ENCODE measurements around the gene MCM7. TPM values are rescaled to one million over a fixed set of nuclear protein-coding genes. Genes with fewer than 3 reads are reported as not detected.

The MCM7 gene
- total and polyA plus RNA-seq, 10 of the 15 experiments (the other 5 are each of a cell fraction or from before 2014, with no cell fraction given): 183 to 383 (median 244) TPM

DNA sequence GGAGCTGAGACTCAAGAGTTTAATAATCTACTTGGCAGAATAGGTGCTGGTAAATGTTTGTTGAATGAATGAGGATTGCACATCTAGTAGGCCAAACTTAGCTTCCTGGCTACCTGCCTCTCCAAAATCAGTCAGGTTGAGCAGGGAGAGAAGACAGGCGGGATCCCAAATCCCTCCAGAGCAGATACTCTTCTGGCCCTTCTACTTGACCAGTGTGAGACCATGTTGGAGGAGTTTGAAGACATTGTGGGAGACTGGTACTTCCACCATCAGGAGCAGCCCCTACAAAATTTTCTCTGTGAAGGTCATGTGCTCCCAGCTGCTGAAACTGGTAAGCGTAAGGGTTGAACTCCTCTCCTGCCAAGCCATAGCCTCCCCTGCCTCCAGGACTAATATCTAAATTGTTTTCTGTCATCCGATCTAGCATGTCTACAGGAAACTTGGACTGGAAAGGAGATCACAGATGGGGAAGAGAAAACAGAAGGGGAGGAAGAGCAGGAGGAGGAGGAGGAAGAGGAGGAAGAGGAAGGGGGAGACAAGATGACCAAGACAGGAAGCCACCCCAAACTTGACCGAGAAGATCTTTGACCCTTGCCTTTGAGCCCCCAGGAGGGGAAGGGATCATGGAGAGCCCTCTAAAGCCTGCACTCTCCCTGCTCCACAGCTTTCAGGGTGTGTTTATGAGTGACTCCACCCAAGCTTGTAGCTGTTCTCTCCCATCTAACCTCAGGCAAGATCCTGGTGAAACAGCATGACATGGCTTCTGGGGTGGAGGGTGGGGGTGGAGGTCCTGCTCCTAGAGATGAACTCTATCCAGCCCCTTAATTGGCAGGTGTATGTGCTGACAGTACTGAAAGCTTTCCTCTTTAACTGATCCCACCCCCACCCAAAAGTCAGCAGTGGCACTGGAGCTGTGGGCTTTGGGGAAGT lies 23.4 kb upstream of the MCM7 start:
- no peak overlapping the region for H3K27ac ChIP-seq (ENCODE audit: control insufficient read depth, insufficient read depth)
- no peak overlapping the region for H3K4me3 ChIP-seq
- H4K20me1 ChIP-seq (ENCODE audit: control insufficient read depth, insufficient read depth): no peaks in the 10 kb centered on the region
- BruUV-seq (replicated peaks): no TSS peak
- CTCF ChIA-PET: interaction anchor here (0.7 to 1.1 kb wide), 5 partner anchors 8 to 127 kb away, joined by 3 to 5 read pairs (median 3); partner anchors contain the start of genes AP4M1 and MCM7
- intact Hi-C loops (cut with micrococcal nuclease; ENCODE audit: unreplicated experiment): loop anchor here (5.0 kb wide), 2 partner anchors 132 to 147 kb away; partner anchors contain the start of gene AZGP1
- RAD21 ChIA-PET (ENCODE audit: unreplicated experiment): interaction anchor here (1.5 kb wide), 1 partner anchor 23 kb away, joined by 5 read pairs; the partner anchor contains the start of genes AP4M1 and MCM7
- H3K4me2 ChIP-seq (ENCODE audit: control insufficient read depth, insufficient read depth): peak overlapping the region; percentile 81; the same call in 1 of the 2 replicates
- TF ChIP-seq FOS (IDR thresholded peaks at IDR 0.05; ENCODE audit: borderline replicate concordance, extremely low read depth, insufficient read length) (no peak), IKZF1 (conservative IDR thresholded peaks at IDR 0.05) (no peak), TARDBP (IDR thresholded peaks at IDR 0.05; ENCODE audit: borderline replicate concordance) (no peak)
- TF ChIP-seq, protein P1, sequence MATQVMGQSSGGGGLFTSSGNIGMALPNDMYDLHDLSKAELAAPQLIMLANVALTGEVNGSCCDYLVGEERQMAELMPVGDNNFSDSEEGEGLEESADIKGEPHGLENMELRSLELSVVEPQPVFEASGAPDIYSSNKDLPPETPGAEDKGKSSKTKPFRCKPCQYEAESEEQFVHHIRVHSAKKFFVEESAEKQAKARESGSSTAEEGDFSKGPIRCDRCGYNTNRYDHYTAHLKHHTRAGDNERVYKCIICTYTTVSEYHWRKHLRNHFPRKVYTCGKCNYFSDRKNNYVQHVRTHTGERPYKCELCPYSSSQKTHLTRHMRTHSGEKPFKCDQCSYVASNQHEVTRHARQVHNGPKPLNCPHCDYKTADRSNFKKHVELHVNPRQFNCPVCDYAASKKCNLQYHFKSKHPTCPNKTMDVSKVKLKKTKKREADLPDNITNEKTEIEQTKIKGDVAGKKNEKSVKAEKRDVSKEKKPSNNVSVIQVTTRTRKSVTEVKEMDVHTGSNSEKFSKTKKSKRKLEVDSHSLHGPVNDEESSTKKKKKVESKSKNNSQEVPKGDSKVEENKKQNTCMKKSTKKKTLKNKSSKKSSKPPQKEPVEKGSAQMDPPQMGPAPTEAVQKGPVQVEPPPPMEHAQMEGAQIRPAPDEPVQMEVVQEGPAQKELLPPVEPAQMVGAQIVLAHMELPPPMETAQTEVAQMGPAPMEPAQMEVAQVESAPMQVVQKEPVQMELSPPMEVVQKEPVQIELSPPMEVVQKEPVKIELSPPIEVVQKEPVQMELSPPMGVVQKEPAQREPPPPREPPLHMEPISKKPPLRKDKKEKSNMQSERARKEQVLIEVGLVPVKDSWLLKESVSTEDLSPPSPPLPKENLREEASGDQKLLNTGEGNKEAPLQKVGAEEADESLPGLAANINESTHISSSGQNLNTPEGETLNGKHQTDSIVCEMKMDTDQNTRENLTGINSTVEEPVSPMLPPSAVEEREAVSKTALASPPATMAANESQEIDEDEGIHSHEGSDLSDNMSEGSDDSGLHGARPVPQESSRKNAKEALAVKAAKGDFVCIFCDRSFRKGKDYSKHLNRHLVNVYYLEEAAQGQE (IDR thresholded peaks at IDR 0.05; ENCODE audit: low read depth, low read length): no peak
- TF ChIP-seq, protein P2, sequence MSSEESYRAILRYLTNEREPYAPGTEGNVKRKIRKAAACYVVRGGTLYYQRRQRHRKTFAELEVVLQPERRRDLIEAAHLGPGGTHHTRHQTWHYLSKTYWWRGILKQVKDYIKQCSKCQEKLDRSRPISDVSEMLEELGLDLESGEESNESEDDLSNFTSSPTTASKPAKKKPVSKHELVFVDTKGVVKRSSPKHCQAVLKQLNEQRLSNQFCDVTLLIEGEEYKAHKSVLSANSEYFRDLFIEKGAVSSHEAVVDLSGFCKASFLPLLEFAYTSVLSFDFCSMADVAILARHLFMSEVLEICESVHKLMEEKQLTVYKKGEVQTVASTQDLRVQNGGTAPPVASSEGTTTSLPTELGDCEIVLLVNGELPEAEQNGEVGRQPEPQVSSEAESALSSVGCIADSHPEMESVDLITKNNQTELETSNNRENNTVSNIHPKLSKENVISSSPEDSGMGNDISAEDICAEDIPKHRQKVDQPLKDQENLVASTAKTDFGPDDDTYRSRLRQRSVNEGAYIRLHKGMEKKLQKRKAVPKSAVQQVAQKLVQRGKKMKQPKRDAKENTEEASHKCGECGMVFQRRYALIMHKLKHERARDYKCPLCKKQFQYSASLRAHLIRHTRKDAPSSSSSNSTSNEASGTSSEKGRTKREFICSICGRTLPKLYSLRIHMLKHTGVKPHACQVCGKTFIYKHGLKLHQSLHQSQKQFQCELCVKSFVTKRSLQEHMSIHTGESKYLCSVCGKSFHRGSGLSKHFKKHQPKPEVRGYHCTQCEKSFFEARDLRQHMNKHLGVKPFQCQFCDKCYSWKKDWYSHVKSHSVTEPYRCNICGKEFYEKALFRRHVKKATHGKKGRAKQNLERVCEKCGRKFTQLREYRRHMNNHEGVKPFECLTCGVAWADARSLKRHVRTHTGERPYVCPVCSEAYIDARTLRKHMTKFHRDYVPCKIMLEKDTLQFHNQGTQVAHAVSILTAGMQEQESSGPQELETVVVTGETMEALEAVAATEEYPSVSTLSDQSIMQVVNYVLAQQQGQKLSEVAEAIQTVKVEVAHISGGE (CRISPR knock-in tag; IDR thresholded peaks at IDR 0.05): no peak
- SMC1A ChIA-PET (ENCODE audit: uncharacterized antibody, unreplicated experiment): interaction anchor here (1.1 to 2.2 kb wide), 4 partner anchors 23 to 133 kb away, joined by 3 to 9 read pairs (median 4); partner anchors contain the start of genes AP4M1 and MCM7
- no peak overlapping the region for H3K9ac ChIP-seq (ENCODE audit: control insufficient read depth, insufficient read depth, low read length)
- no peak for DNase-seq (ENCODE audit: low read depth, low spot score)
- peaks cover 21% of the 10 kb centered on the region for H3K4me1 ChIP-seq (ENCODE audit: control insufficient read depth, insufficient read depth, low read length)
- H3K79me2 ChIP-seq (ENCODE audit: control insufficient read depth, insufficient read depth, low read length): peaks cover 14% of the 10 kb centered on the region
- ATAC-seq: no peak
- H3K36me3 ChIP-seq (ENCODE audit: control insufficient read depth in 2 of 2, insufficient read depth in 2 of 2, low read length in 1 of 2): no peaks in the 10 kb centered on the region; a peak in 1 of 4 replicates
- H3K9me3 ChIP-seq (replicated peaks; ENCODE audit: control insufficient read depth, insufficient read depth, low read length): no peaks in the 10 kb centered on the region
- POLR2A ChIA-PET: interaction anchor here (0.5 to 2.3 kb wide), 10 partner anchors 13 to 765 kb away, joined by 3 to 18 read pairs (median 3); partner anchors contain the start of genes AP4M1, COPS6 and MCM7
- H3K27me3 ChIP-seq (replicated peaks in 1 of 2; ENCODE audit: control insufficient read depth in 2 of 2, insufficient read depth in 2 of 2, low read length in 1 of 2): no peaks in the 10 kb centered on the region
- 74% methylated on average over 4 of the region's 4 CpGs for WGBS (ENCODE audit: insufficient coverage, insufficient replicate concordance, low lambda C conversion rate, missing lambda C conversion rate)
- in situ Hi-C loops (cut with MboI): no loop called here
- FAIRE-seq: no peak
- no peak overlapping the region for H2AFZ ChIP-seq (ENCODE audit: control insufficient read depth, low read depth, low read length)
